Fibroblast of upper back skin (primary cell): ENCODE measurements around the gene SYNGR2.
"Not testable (repeated sequence)": the region's sequence is repeated elsewhere in the genome, so short reads cannot be mapped to it uniquely, and the experiment has no call there.

Experiments
- DNase-seq: peaks from one replicate; pipeline ENCODE4 v3.0.0-alpha.2; 2013

The SYNGR2 gene

DNA sequence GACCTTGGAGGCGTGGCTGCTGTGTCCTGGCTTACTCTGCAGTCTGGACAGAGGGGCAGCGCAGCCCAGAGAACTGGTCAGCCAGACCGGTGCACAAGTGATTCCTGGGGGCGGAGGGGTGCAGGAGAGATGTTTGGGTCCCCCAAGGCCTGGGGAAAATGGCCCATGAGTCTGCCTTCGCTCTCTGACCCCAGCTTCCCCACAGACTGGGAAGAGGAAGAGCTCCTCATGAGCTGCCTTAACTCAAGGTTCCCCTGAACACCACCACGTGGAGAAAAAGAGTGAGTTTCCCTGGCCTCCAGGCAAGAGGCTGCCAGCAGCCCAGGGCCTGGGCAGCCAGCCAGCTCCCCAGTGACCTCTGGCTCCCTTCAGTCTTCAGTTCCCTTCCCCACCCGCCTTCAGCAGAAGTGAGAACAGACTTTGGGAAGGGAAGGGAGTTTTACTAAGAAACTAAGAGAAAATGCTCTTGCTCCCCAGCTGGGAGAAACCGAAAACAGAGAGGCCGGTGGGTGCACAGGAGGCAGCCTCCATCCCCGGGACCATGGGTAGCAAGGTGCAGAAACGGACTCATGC is 24.1 kb upstream of the SYNGR2 start:
- peak; percentile 66 for DNase-seq

DNA sequence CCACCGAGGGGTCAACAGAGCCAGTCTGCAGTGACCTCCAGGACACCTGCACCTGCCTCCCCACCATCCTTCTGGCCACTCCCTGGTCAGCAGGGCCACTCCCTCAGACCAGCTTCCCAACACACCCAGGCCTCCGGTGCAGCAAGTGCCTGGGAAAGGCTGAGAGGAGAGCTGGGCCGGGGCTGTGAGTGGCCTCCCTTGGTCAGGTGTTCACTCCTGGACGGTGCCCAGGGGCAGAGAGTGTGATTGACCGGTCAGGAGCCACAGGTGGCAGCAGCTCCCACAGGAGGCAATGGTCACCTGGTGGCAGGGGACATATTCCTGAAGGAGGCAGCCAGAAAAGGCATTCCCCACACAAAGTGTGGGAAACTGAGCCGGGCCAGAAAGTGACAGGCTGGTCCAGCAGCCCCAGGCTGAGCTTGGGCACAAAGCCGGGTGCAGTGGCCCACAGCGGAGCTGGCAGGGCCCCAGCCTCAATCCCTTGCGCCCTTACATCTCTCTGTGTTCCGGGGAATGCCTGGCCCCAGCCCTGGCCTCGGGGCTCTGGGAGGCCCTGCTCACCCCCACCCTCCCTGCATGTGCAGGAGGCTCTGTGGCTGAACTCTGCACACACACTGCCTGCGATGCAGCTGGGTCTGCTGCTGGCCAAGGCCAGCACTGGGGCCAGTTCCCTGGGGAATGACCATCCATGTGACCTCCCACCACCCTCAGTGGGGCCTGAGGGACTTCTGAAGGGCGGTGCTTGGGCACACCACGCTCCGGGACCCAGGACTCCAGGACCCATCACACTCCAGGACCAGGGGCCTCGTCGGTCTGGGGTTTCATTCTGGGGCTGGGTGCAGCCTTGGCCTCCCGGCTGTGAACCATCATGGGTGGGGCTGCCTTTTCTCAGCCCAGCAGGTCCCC is 23.4 kb upstream of the SYNGR2 start:
- DNase-seq = no peak

DNA sequence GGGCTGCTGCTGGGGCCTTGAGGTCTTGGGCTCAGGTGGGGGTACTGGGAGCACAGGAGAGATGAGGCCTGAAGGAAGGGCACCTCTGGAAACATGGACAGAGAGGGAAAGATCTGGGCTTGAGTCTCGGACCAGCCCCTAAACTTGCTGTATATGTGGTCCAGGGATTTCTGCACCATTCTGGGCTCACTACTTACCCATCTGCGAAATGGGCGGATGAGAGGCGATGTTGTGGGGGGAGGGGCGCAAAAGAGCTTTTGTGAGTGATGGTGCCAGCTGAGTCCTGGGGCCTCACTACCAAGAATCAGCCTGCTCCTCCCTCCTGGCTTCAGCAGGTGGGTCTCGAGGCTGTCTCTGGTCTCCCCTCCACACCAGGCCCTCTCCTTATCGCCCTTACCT is 21.9 kb upstream of the SYNGR2 start:
- no peak for DNase-seq

DNA sequence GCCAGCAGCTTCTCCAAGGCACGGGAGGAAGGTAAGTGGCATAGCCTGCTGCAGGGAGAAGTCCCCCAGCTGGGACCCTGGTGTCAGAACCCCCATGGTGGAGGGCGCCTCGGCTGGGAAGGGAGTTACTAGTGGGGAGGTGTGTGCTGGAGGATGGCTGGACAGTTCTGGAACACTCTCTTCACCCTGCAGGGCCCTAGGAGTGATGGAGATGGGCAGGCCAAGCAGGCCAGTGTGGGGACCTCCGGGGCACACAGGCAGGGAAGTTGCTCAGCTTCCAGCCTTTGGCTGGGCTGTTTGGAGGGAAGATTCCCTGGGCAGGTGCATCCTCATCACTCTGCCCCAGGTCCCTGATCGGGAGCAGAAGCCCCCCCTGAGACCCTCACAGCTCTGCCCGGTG is 21.5 kb upstream of the SYNGR2 start:
- no peak for DNase-seq

DNA sequence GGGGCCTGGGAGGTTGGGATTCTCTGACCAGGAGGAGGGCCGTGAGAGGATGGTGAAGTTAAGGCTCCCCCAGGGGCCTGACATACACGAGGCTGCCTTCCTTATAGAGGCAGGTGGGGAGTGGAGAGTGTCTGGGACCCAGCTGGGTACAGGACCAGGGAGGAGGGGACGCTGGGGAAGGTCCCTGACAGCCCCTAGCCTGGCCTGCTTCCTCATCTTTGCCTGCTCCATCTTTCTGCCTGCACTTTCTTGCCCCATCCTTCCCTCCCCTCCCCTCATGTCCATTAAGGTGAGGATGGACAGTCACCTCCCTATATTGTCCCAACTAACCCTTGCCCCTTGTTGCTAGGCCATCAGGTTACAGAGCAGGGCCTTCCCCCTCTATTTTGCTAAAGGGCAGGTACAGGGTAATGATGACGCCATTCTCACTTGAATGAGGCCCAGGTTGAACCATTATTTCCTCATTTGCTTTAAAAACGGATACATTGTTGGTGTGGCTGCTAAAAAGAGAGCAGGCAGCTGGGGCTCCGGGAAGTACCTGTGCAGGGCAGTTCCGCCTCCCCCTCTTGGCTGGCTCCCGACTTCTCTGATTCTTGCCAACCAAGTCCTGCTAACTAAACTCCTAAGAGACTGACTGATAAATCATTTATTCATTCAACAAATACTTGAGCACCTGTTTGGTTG is 20.9 kb upstream of the SYNGR2 start:
- no peak for DNase-seq

DNA sequence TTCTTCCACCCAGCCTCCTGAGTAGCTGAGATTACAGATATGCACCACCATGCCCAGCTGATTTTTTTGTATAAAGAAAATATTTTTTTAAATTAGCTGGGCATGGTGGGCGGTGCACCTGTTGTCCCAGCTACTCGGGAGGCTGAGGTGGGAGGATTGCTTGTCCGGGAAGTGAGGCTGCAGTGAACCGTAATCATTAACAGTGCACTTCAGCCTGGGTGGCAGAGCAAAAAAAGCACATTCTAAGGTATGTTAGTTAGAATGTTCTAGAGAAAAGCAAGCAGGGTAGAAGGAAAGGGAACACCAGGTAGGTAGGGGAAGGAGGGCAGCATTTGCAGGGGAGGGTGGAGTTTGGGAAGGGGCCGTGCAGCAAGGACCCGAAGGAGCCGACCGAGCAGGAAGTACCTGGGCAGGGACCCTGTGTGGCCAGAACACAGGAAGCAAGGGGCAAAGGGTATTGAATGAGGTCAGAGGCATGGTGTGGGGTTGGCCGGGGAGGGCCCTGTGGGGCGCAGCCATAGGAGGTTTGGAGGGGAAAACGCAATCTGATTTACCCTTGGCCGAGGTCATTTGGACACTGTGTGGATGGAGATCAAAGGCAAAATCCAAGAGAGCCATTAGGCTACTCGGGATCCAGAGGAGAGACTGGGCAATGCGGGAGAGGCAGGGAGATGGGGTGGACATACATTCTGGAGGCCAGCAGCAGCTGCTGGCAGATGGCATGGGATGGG is 19.9 kb upstream of the SYNGR2 start:
- no peak for DNase-seq

DNA sequence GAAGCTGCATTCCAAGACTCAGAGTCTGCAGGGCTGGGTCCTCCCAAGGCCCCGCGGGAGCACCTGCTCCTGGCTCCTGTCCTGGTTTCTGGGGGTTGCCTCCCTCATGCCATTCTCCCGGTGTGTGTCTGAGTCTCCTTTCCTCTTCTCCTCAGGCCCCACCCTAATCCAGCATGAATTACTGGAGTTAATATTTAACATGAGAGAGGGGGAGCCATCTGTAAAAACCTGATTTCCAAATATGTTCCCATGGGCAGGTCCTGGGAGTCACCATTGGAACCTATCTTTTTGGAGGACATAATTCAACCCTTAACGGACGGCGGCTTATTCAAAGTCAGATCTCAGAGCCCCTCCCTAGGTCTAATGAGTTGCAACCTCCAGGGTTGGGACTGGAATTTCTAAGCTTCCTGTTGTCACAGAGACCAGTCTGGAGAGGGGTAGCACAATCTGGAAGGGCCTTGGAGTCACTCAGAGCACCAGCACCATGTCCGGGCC is 16.8 kb upstream of the SYNGR2 start:
- peak; percentile 67 for DNase-seq

DNA sequence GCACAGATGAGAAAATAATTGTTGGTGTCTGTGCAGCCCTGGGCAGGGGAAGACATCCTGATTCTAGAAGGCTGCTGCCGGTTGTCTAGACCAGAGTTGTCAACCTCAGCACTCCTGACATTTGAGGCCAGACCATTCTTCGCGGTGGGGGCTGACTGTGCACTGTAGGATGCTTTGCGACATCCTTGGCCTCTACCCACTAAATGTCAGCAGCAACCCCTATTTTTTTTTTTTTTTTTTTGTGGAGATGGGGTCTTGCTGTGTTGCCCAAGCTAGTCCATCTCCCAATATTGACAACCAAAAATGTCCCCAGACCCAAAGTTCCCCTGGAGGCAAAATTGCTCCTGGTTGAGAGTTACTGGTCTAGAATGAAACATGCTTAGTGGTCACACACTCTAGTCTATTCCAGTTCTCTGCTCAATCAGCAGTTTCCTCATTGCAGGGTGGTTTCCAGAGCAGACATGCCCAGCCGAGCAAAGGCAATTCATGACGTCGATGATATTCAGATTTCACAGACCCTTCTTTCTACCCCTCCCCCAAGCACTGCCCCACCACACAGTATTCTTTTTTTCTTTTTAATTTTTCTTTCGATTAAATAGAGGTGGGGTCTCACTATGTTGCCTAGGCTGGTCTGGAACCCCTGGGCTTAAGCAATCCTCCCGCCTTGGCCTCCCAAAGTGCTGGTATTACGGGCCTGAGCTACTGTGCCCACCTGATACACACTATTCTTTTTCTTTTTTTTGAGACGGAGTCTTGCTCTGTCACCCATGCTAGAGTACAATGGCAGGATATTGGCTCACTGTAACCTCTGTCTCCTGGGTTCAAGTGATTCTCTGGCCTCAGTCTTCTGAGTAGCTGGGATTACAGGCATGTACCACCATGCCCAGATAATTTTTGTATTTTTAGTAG is 13.2 kb upstream of the SYNGR2 start:
- DNase-seq = no peak

DNA sequence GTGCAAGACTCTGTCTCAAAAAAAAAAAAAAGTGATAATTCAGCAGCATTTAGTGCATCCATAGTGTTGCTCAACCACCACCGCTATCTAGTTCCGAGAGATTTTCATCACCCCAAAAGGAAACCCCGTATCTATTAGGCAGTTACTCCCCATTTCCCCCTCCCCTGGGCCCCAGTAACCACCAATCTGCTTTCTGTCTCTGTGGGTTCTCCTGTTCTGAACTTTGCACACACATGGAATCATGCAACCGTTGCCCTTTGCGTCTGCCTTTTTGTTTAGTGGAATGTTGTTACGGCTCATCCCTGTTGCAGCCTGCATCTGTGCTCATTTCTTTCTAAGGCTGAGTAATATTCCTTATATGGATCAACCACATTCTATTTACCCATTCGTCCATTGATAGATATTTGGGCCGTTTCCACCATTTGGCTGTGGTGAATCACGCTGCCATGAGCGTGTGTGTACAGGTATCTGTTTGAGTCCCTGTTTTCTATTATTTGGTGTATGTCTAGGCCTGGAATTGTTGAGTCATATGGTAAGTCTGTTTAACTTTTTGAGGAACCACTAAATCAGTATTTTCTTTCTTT is 8.7 kb upstream of the SYNGR2 start:
- peak; percentile 83 for DNase-seq

DNA sequence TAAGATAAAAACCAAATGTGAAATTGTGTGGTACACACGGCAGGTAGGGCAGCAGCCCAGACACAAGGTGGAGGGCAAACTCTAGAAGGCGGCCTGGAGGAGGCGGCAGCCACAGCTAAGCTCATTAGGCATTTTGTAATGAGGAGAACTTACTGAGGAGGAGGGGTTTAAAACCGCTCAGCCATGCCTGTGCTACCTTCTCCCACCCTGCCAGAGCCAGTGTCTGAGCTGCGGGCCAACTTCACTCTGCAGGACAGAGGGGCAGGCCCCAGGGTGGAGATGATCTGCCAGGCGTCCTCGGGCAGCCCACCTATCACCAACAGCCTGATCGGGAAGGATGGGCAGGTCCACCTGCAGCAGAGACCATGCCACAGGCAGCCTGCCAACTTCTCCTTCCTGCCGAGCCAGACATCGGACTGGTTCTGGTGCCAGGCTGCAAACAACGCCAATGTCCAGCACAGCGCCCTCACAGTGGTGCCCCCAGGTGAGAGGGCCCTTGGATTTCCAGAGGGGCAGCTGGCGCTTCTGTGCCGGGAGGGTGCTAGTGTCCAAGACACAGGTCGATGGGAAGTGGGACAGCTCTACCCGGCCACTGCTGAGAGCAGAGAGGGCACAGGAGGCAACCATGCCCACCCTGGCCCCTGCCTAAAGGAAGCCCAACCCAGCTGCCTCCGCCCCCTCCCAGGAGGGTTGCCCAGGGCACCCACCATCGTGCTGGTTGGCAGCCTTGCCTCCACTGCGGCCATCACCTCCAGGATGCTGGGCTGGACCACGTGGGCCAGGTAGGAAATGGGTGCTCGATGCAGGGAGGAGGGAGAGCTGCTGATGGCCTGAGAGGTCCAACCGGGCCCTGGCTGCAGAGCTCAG is 4.3 kb upstream of the SYNGR2 start:
- DNase-seq = no peak

DNA sequence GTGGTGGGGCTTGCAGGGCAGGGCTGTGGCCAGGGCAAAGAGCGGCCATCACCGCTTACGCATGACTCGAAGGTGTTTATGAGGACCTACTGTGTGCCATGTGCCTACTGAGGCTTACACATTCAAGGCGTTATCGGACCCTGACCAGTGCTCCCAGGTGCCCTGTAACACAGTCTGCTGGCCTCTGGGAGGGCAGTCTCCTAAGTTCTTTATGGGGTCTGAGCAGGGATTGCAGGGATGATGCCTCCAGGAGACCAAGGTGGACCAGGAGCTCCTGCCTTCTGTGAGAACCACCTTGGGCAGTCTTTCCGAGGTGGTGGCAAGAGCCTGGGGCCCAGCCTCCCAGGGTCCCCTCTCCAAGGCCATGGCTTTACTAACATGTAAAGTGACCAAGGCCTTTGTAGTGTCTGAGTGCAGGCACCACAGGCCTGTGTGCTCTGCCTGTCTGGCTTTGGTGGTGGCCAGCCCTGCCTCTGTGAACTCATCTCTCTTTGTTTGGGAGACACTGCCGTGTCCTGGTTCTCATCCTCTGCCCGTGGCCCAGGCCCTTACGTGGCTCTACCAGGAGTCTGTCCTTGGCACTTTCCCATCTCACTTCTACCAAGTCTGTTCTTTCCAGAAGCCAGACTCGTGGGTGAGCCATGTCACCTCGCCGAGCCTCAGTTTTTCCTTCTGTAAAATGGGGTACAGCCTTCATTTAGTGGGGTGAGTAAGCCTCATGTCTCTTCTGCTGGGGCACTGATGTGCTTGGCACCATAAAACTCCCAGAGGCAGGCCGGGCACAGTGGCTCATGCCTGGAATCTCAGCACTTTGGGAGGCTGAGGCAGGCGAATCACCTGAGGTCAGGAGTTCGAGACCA is 3.4 kb upstream of the SYNGR2 start:
- DNase-seq = no peak

DNA sequence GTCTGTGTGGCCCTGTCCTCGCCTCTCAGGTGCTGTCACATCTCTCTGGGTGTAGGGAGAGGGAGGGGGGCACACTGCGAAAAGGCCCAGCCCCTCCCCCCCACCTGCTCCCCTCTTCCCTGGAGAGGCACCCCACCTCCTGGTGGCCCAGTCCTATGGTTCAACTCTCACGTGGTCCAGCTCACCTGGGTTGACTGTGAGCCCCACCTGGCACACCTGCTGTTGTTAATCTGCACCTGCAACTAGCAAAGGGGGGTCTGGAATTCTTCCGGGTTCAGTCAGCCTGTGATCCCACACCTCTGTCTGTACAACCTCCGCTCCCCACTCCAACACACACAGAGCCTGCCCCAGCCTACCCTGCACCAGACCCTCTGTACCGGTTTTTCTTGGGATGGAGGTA is 2.0 kb upstream of the SYNGR2 start:
- DNase-seq = no peak

DNA sequence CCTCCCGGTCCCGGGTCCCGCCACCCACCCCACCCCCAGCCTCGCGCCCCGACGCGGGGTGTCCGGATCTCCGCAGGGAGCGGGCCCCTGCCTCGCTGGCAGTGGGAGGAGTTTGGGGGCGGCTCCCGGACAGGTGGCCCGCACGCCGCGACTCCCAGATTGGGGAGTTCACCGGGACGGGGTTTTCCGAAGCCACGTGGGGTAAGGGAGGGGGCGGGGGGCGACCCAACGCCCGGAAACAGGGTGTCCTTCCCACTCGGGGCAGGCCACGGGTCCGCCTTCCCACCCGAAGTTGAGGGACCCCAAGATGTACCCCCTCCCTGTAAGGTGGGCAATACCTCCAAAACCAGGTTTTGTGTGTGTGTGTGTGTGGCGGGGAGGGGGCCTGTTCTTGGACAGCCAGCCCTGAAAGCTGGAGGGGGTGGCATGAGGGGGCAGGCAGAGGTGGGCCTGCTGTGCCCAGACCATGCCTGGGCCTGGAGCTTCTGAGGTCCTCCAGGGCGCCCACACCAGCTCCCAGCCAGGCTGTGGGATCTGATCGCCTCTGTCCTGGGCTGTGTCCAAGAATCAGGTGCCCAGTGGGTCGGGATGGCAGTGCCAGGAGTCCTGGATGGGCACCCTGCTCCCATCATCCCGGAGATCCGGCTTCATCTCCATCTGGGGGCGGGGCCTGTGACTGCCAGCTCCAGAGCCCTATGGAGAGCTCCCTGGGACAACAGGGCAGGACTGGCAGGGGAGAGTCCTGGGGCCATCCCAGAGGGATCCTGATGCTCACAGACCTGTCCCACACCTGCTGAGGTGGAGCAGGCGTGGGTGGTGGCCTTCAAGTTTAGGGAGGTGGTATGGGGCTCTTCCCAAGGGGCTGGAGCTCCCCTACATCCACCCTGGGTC is 767 bp downstream of the SYNGR2 start:
- no peak for DNase-seq

DNA sequence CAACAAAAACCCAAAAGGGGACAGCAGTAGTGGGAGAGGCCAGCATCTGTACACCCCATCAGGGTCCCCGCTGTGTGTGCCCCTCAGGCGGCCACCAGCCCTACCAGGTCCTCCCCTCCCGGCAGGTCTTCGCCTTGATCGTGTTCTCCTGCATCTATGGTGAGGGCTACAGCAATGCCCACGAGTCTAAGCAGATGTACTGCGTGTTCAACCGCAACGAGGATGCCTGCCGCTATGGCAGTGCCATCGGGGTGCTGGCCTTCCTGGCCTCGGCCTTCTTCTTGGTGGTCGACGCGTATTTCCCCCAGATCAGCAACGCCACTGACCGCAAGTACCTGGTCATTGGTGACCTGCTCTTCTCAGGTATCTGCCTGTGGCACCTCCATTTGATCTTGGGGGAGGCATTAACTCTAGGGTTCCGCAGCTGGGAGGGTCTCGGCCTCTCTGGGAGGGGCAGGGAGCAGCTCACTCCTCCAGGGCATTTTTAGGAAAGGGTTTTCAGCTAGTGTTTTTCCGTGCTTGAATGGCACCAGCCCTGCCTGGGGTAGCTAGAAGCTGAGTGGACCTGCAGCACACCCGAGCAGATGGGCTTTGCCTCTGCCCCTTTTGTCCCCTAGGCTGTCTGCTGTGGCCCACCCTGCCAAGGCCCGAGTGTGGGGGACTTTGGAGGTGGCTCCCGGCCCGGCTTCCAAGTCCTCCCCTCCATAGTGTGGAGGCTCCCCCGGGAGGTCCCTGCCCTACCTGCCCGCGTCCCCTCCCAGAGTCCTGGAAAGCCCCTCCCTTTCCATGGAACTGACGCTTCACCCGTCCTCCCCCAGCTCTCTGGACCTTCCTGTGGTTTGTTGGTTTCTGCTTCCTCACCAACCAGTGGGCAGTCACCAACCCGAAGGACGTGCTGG is 2.6 kb downstream of the SYNGR2 start:
- no peak for DNase-seq

DNA sequence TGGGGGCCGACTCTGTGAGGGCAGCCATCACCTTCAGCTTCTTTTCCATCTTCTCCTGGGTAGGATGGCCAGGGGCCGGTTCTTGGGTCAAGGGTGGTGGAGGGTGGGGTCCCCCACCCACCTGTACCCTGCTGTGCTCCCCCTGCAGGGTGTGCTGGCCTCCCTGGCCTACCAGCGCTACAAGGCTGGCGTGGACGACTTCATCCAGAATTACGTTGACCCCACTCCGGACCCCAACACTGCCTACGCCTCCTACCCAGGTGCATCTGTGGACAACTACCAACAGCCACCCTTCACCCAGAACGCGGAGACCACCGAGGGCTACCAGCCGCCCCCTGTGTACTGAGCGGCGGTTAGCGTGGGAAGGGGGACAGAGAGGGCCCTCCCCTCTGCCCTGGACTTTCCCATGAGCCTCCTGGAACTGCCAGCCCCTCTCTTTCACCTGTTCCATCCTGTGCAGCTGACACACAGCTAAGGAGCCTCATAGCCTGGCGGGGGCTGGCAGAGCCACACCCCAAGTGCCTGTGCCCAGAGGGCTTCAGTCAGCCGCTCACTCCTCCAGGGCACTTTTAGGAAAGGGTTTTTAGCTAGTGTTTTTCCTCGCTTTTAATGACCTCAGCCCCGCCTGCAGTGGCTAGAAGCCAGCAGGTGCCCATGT is 3.3 kb downstream of the SYNGR2 start:
- DNase-seq = not testable (repeated sequence)

DNA sequence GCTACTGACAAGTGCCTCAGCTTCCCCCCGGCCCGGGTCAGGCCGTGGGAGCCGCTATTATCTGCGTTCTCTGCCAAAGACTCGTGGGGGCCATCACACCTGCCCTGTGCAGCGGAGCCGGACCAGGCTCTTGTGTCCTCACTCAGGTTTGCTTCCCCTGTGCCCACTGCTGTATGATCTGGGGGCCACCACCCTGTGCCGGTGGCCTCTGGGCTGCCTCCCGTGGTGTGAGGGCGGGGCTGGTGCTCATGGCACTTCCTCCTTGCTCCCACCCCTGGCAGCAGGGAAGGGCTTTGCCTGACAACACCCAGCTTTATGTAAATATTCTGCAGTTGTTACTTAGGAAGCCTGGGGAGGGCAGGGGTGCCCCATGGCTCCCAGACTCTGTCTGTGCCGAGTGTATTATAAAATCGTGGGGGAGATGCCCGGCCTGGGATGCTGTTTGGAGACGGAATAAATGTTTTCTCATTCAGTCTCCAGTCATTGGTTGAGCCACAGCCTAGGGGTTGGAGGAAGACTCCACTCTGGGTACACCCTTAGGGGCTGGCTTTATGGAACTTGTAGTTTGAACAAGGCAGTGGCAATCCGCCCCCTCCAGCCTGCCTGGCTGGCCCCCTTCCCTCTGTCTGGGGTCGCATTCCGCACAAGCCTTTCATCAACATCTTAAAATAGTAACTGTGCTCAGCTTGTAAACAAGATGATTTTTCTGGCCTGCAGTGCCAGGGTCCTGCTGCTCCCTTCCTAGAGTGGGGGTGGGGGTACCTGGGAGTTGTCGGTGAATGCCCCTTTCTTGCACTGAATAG is 4.1 kb downstream of the SYNGR2 start:
- DNase-seq = no peak
